Sciatic nerve (tissue), 2 donors: ENCODE results near the gene ZKSCAN5. TPM values are rescaled to one million over a fixed set of nuclear protein-coding genes. Genes with fewer than 3 reads are reported as not detected.
"Not testable (repeated sequence)": the region's sequence is repeated elsewhere in the genome, so short reads cannot be mapped to it uniquely, and the experiment has no call there.

Experiments used
- ATAC-seq: fragments of 200-7000 bp; cut with Tn5 transposase; one replicate; pipeline ENCODE4 v1.9.1; 2020; ENCODE audit warnings: mild to moderate bottlenecking, moderate library complexity
- DNase-seq: peaks from one replicate; pipeline ENCODE4 v3.0.0-alpha.2; 2020; ENCODE audit warnings: low spot score
- intact Hi-C: fragments of 100-400 bp; cut with DNase I; formaldehyde crosslinking; loops from one replicate; pipeline ENCODE4 v1.14.2; 2022
- total RNA-seq: library from RNA; stranded (reverse); fragmentation: NEBNext Ultra II Directional; extraction: Animal tissue kit (Norgen Biotek cat#: 25700); gene quantifications from one replicate; pipeline ENCODE4 v1.2.1, GENCODE V29; 2021
- donor health status: DM: no; HTN: no; CAD: no.
- donor health status: DM: no; HTN: no; CAD: no.

Gene ZKSCAN5
- total RNA-seq, 1 donor from 2014 or later: 10.0 TPM

- intact Hi-C loops: no loop called here
- DNase-seq (no peak), ATAC-seq (no peak)
Measured at GRCh38 chr7:99490878-99491277, 13.6 kb upstream of the ZKSCAN5 start.

GRCh38 chr7:99493823-99494222 lies 10.6 kb upstream of the ZKSCAN5 start:
- DNase-seq (no peak), ATAC-seq (no peak)
- intact Hi-C loops: no loop called here

GRCh38 chr7:99497766-99498545 lies 6.5 kb upstream of the ZKSCAN5 start:
- no peak for DNase-seq
- intact Hi-C loops: no loop called here
- ATAC-seq: no peak

GRCh38 chr7:99498546-99498944 lies 5.9 kb upstream of the ZKSCAN5 start:
- no peak for ATAC-seq
- DNase-seq: no peak
- intact Hi-C loops: no loop called here

- DNase-seq: no peak
- ATAC-seq: no peak
- intact Hi-C loops: no loop called here
Measured at GRCh38 chr7:99499371-99499720, 5.1 kb upstream of the ZKSCAN5 start.

- intact Hi-C loops: loop anchor here (5.0 kb wide), 1 partner anchor 322 kb away; no protein-coding TSS in a partner anchor
- peak; percentile 93 for DNase-seq
- peak; percentile 72 for ATAC-seq
Measured at GRCh38 chr7:99499721-99500636, 4.5 kb upstream of the ZKSCAN5 start, which contains the start of gene ZNF394. ZNF394 (minus strand) TSS chr7:99500281; CDS start chr7:99500093, 188 bp downstream.

- DNase-seq (no peak), ATAC-seq (no peak)
- intact Hi-C loops: loop anchor here (5.0 kb wide), 1 partner anchor 322 kb away; no protein-coding TSS in a partner anchor
Measured at GRCh38 chr7:99500637-99501009, 3.8 kb upstream of the ZKSCAN5 start.

- DNase-seq, ATAC-seq: not testable (repeated sequence)
- intact Hi-C loops: loop anchor here (5.0 kb wide), 1 partner anchor 321 kb away; no protein-coding TSS in a partner anchor
Measured at GRCh38 chr7:99501236-99501635, 3.2 kb upstream of the ZKSCAN5 start.

GRCh38 chr7:99504281-99504602 lies 220 bp upstream of the ZKSCAN5 start:
- intact Hi-C loops: loop anchor here (5.0 kb wide), 1 partner anchor 318 kb away; no protein-coding TSS in a partner anchor
- ATAC-seq: peak; percentile 96
- no peak for DNase-seq

GRCh38 chr7:99505324-99505662 lies 831 bp downstream of the ZKSCAN5 start:
- DNase-seq: no peak
- intact Hi-C loops: no loop called here
- no peak for ATAC-seq

GRCh38 chr7:99514050-99514449 lies 9.6 kb downstream of the ZKSCAN5 start:
- intact Hi-C loops: no loop called here
- ATAC-seq (no peak), DNase-seq (no peak)

- DNase-seq (no peak), ATAC-seq (no peak)
- intact Hi-C loops: no loop called here
Measured at GRCh38 chr7:99521399-99521798, 16.9 kb downstream of the ZKSCAN5 start.

GRCh38 chr7:99525713-99526440 lies 21.4 kb downstream of the ZKSCAN5 start:
- DNase-seq: no peak
- intact Hi-C loops: no loop called here

GRCh38 chr7:99531354-99531765 lies 26.9 kb downstream of the ZKSCAN5 start:
- DNase-seq (no peak), ATAC-seq (no peak)
- intact Hi-C loops: no loop called here

More at GRCh38 chr7:99525713-99526440, 21.4 kb downstream of the ZKSCAN5 start:
- ATAC-seq: no peak

GRCh38 chr7:99535667-99536066 lies 31.2 kb downstream of the ZKSCAN5 start:
- no peak for DNase-seq
- no peak for ATAC-seq
- intact Hi-C loops: no loop called here

GRCh38 chr7:99539213-99539811 lies 34.9 kb downstream of the ZKSCAN5 start:
- intact Hi-C loops: no loop called here
- ATAC-seq: no peak
- DNase-seq: no peak

- ATAC-seq (no peak), DNase-seq (no peak)
- intact Hi-C loops: no loop called here
Measured at GRCh38 chr7:99540542-99540941, 36.1 kb downstream of the ZKSCAN5 start.

GRCh38 chr7:99541212-99541611 lies 36.8 kb downstream of the ZKSCAN5 start:
- intact Hi-C loops: no loop called here
- DNase-seq (no peak), ATAC-seq (no peak)

GRCh38 chr7:99543081-99543671 lies 38.7 kb downstream of the ZKSCAN5 start:
- no peak for ATAC-seq
- no peak for DNase-seq
- intact Hi-C loops: no loop called here
